ENCODE measurements around the gene STIM1. TPM values are rescaled to one million over a fixed set of nuclear protein-coding genes. Genes with fewer than 3 reads are reported as not detected.

STIM1 gene
- total RNA-seq, 4 donors from 2014 or later, result 50.1 to 112 (median 63.3) TPM

GRCh38 chr11:3962406-3962840 lies 107.0 kb downstream of the STIM1 start:
- WGBS, 2 donors, result 77 to 82% methylated on average over 1 of the region's 1 CpG

GRCh38 chr11:3964056-3964455 lies 108.6 kb downstream of the STIM1 start:
- Histone ChIP-seq H3K4me1 (peaks cover 10 to 81% (median 26%) of the 10 kb centered on the region in 3 donors), H3K4me3 (no peak overlapping the region), H3K36me3 (peaks cover 0 to 18% (median 0%) of the 10 kb centered on the region in 3 donors), H3K27ac (peak overlapping the region in 2 of 4 donors; percentile 18 to 39), H3K27me3 (no peaks in the 10 kb centered on the region), H3K9me3 (no peaks in the 10 kb centered on the region)
- no peak for TF ChIP-seq POLR2A (IDR thresholded peaks at IDR 0.05)
- no peak for TF ChIP-seq CTCF (IDR thresholded peaks at IDR 0.05)
- 54 to 58% methylated on average over 2 of the region's 2 CpGs for WGBS, 2 donors
- no peak for DNase-seq
- intact Hi-C loops (cut with DNase I), result no loop called here

More at GRCh38 chr11:3962406-3962840, 107.0 kb downstream of the STIM1 start:
- TF ChIP-seq POLR2A (IDR thresholded peaks at IDR 0.05), result no peak
- TF ChIP-seq CTCF (IDR thresholded peaks at IDR 0.05), result no peak
- H3K27me3 ChIP-seq, result no peaks in the 10 kb centered on the region
- no peak overlapping the region for H3K27ac ChIP-seq
- peaks cover 10 to 90% (median 29%) of the 10 kb centered on the region in 3 donors for H3K4me1 ChIP-seq
- H3K36me3 ChIP-seq, result peaks cover 0 to 1% (median 0%) of the 10 kb centered on the region in 3 donors
- no peak for DNase-seq
- intact Hi-C loops (cut with DNase I), result no loop called here
- H3K9me3 ChIP-seq, result no peaks in the 10 kb centered on the region
- H3K4me3 ChIP-seq, result no peak overlapping the region

GRCh38 chr11:3964935-3965604 lies 109.6 kb downstream of the STIM1 start:
- peaks cover 0 to 21% (median 0%) of the 10 kb centered on the region in 3 donors for H3K36me3 ChIP-seq
- H3K4me1 ChIP-seq, result peaks cover 10 to 81% (median 23%) of the 10 kb centered on the region in 3 donors
- no peak for DNase-seq
- WGBS, 2 donors, result 86 to 100% methylated on average over 1 of the region's 1 CpG
- H3K9me3 ChIP-seq, result no peaks in the 10 kb centered on the region
- TF ChIP-seq POLR2A (IDR thresholded peaks at IDR 0.05) (no peak), CTCF (IDR thresholded peaks at IDR 0.05) (no peak)
- no peak overlapping the region for H3K4me3 ChIP-seq
- intact Hi-C loops (cut with DNase I), result no loop called here
- peak overlapping the region in 1 of 4 donors; percentile 3 for H3K27ac ChIP-seq
- no peaks in the 10 kb centered on the region for H3K27me3 ChIP-seq

GRCh38 chr11:3967695-3968094 lies 112.2 kb downstream of the STIM1 start:
- H3K9me3 ChIP-seq, result no peaks in the 10 kb centered on the region
- TF ChIP-seq CTCF (IDR thresholded peaks at IDR 0.05) (no peak), POLR2A (IDR thresholded peaks at IDR 0.05) (no peak)
- intact Hi-C loops (cut with DNase I), result no loop called here

GRCh38 chr11:3969200-3969599 lies 113.7 kb downstream of the STIM1 start:
- no peak for DNase-seq
- intact Hi-C loops (cut with DNase I), result no loop called here
- Histone ChIP-seq H3K27me3 (no peaks in the 10 kb centered on the region), H3K9me3 (no peaks in the 10 kb centered on the region), H3K36me3 (peaks cover 0 to 21% (median 0%) of the 10 kb centered on the region in 3 donors), H3K4me1 (peaks cover 10 to 82% (median 35%) of the 10 kb centered on the region in 3 donors), H3K4me3 (no peak overlapping the region), H3K27ac (peak overlapping the region in 3 of 4 donors; percentile 5 to 80 (median 48))
- TF ChIP-seq CTCF (IDR thresholded peaks at IDR 0.05) (no peak), POLR2A (IDR thresholded peaks at IDR 0.05) (no peak)
- WGBS, 2 donors, result 79 to 87% methylated on average over 2 to 3 of the region's 3 CpGs

More at GRCh38 chr11:3967695-3968094, 112.2 kb downstream of the STIM1 start:
- peaks cover 0 to 21% (median 0%) of the 10 kb centered on the region in 3 donors for H3K36me3 ChIP-seq
- no peak overlapping the region for H3K27ac ChIP-seq
- no peak for DNase-seq
- H3K4me1 ChIP-seq, result peaks cover 10 to 82% (median 35%) of the 10 kb centered on the region in 3 donors
- H3K27me3 ChIP-seq, result no peaks in the 10 kb centered on the region
- H3K4me3 ChIP-seq, result no peak overlapping the region
